GM19468 (cell line): ENCODE measurements around the gene RESP18.
A peak's percentile ranks its signal among the peaks of the same experiment; 100 is the strongest.

Experiments used
- ATAC-seq: cut with Tn5 transposase; IDR thresholded peaks from one replicate; pipeline ENCODE4 v1.9.1; 2021; ENCODE audit warnings: mild to moderate bottlenecking, moderate library complexity, moderate number of reproducible peaks; ENCODE audit not compliant: unreplicated experiment; ENCODE audit errors: extremely low read depth

Gene RESP18

GRCh38 chr2:219332542-219332941 is at the start of gene RESP18:
Gene RESP18, minus strand, starts transcription at chr2:219332744.
- no peak for ATAC-seq

- ATAC-seq = no peak
Measured at GRCh38 chr2:219381448-219381847, 48.9 kb upstream of the RESP18 start.

GRCh38 chr2:219380926-219381325 is 48.4 kb upstream of the RESP18 start:
- ATAC-seq = no peak

GRCh38 chr2:219378163-219378851 is 45.8 kb upstream of the RESP18 start:
- no peak for ATAC-seq

- no peak for ATAC-seq
Measured at GRCh38 chr2:219369447-219369861, 36.9 kb upstream of the RESP18 start.

- no peak for ATAC-seq
Measured at GRCh38 chr2:219368690-219369191, 36.2 kb upstream of the RESP18 start.

- peak; percentile 45 for ATAC-seq
Measured at GRCh38 chr2:219362524-219363164, 30.1 kb upstream of the RESP18 start.

- ATAC-seq = no peak
Measured at GRCh38 chr2:219362072-219362471, 29.5 kb upstream of the RESP18 start.

- ATAC-seq = no peak
Measured at GRCh38 chr2:219358170-219359075, 25.9 kb upstream of the RESP18 start.

GRCh38 chr2:219356834-219357233 is 24.3 kb upstream of the RESP18 start:
- ATAC-seq = no peak

- no peak for ATAC-seq
Measured at GRCh38 chr2:219354582-219354981, 22.0 kb upstream of the RESP18 start.

- no peak for ATAC-seq
Measured at GRCh38 chr2:219353129-219353528, 20.6 kb upstream of the RESP18 start.

- no peak for ATAC-seq
Measured at GRCh38 chr2:219352448-219353023, 20.0 kb upstream of the RESP18 start.

GRCh38 chr2:219350710-219351221 is 18.2 kb upstream of the RESP18 start:
- no peak for ATAC-seq

- no peak for ATAC-seq
Measured at GRCh38 chr2:219350215-219350614, 17.7 kb upstream of the RESP18 start.

GRCh38 chr2:219344751-219345430 is 12.3 kb upstream of the RESP18 start:
- no peak for ATAC-seq

GRCh38 chr2:219335373-219335786 is 2.8 kb upstream of the RESP18 start:
- ATAC-seq = no peak

- ATAC-seq = no peak
Measured at GRCh38 chr2:219334076-219334475, 1.5 kb upstream of the RESP18 start.

- no peak for ATAC-seq
Measured at GRCh38 chr2:219331560-219332213, 857 bp downstream of the RESP18 start.
